LoVo (cell line): ENCODE measurements around the gene TRIM40.
A peak's percentile ranks its signal among the peaks of the same experiment; 100 is the strongest.
"Not testable (repeated sequence)": the region's sequence is repeated elsewhere in the genome, so short reads cannot be mapped to it uniquely, and the experiment has no call there.

Source experiments
- DNase-seq: peaks from one replicate; pipeline ENCODE4 v3.0.0-alpha.2; 2016; ENCODE audit warnings: low spot score

TRIM40 gene

DNA sequence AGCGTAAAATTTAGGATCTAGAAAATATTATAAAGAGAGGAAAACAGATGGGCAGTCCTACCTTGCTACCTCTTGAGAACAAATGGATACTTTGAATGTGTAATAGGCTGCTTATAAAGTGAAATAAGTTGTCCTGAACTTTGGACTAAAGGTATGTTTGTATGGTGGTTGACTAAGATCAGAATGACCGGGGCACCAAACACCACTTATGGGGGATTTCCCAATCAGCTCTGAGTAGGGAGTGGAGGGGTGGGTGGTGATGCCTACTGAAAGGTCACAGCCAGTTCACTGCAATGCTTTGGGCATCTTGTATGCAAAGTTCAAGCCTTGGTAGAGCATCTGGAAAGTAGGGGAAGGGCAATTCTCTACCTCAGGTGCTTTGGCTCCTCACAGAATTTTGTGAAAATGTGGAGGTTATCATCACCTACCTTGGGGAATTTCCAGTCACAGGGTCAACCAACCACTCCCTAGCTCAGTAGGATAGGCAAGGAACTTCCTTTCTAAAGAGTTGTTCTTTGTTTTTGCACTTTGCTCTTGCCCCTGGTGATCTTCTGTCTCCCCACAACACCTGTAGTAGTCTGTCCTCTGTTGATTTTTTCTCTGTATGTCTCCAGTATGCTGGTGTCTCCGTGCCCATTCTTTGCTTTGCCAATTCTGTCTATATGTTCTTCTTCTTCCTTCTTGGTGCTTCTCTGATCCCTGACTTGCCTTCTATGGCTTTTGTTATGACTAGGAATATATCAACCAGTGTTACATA lies 22.8 kb upstream of the TRIM40 start, which contains the start of gene TRIM31:
Gene TRIM31 (minus strand): TSS at position 88 of the 757 bp plus-strand sequence. CDS start 285 bp downstream, outside the sequence.
- peak; percentile 76 for DNase-seq

- DNase-seq: no peak
Observed at GRCh38 chr6:30113841-30114240, 22.1 kb upstream of the TRIM40 start.

GRCh38 chr6:30116724-30117123 lies 19.2 kb upstream of the TRIM40 start:
- DNase-seq: no peak

GRCh38 chr6:30118691-30119090 lies 17.2 kb upstream of the TRIM40 start:
- not testable (repeated sequence) for DNase-seq

- no peak for DNase-seq
Observed at GRCh38 chr6:30121446-30122366, 14.2 kb upstream of the TRIM40 start.

DNA sequence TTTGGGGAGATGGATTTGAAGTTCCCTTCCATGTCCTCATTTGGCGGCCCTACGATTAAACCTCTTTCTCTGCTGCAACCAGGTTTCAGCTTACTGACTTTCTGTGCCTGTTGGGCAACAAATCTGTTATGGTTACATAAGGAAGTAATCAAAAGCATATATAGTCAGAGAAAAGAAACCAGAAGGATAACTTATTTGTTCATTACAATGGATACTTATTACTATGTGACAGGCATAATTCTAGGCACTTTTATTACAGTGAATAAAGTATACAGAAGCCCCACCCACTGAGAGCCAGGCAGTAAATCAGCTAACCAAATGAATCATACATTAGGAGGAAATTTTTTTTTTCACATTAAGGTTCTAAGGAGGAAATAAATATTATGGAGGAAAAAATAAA lies 13.4 kb upstream of the TRIM40 start:
- DNase-seq: peak; percentile 84

- DNase-seq: no peak
Observed at GRCh38 chr6:30127238-30128093, 8.5 kb upstream of the TRIM40 start.

DNA sequence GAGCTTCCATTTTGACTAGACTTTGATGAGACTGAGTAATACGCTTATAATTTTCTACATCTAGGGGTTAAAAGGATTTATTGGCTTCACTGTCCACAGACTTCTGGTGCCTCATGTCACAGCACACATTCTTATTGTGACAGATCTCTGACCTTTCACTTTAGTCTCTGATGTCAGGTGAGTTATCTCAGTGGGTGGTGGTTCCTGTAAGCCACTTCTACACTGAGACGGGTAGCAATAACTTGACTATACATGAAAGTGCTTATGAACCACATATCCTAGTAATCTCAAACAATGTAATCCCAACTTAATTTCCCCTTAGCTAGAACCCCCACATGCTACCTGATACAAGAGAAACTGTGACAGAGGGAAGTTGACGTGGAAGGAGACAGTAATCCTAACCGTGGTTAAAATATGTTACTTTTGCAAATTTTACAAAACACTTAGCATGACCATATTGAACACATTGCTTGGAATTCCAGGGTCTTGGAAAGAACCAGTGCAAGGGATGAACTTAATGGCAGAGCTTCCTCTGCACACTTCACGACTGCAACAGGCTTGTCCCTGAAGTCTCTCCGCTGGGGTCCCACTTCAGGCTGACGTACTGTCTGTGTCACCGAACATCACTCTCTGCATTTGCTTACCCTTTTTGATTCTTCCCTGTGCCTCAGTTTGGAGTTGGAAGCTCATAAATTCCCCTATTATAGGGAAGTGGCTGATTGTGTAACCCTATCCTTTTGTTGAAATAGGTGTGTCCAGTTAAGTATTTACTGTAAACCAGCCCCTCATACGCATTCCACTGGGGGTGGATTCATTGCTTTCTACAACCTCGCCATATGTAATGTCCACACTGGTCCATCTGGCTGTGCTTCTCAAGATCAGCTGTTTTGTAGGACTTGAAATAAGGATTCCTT lies 6.4 kb upstream of the TRIM40 start:
- peak; percentile 79 for DNase-seq

GRCh38 chr6:30130179-30130679 lies 5.7 kb upstream of the TRIM40 start:
- no peak for DNase-seq

DNA sequence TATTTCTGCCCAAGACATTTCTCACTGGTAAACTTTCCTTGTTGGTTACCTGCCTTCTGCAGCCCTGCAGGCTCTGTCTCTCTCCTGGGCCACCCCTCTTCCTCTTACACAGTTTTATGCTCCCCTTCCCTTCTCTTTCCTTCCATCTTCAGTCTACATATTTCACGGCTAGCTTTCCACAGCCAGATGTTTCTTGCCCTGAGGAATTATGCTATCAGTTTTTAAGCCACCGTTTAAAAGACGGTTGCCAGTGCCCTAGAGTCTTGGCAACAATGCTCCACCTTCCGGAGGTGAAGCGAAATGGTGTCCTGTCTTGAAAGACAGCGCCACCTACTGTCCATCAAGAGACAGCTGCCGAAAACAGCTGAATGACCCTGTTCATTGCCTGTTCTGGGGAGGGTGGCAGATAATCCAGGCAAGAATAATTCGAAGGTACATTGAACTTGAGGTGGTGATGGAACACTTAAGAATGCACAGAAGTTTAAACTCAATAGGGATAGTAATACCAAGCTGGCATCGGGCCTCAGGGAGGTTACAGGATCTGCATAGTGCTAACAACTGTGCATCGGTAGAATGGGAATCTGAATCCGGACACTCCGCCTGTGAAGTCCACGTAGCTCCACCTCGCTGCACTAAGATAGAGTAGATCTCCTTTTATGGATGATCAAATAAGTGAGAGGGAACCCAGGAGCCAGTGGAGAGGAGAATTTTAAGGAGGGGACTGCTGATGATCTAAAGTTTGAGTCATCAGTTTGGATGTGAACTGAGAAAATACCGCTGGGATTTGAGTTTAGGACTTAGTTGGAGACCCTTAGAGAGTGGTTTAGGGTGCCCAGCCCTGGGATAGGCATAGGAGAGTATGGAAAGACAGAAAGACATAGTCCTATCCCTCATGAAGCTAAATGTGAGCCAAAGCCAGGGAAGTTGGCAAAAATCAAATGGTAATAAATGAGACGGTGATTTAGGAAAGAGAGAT lies 4.8 kb upstream of the TRIM40 start:
- peak; percentile 93 for DNase-seq

DNA sequence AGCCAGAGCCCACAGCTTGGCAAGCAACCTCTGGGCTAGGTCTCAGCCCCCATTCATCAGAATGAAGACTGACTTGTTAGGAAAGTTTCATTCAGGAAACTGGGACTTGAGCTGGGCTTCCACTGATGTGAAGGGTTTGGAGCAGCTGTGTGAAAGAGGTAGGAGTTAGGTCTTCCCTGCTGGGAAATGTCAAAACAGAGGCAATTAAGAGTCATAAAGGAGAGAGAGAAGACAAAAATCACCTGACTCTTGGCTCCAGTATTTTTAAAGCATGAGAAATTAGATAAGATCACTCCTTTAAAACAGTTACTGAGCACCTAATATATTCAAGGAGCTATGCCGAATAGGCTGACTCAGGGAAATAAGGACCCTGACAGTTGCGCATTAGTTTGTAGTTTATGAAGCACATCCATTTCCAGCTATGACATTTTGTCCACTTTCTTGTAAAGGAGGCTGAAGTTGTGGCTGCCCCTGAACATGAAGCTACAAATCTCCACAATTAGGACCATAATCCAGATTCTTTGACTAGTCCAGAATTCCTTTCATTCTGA lies 3.9 kb upstream of the TRIM40 start:
- DNase-seq: no peak

DNA sequence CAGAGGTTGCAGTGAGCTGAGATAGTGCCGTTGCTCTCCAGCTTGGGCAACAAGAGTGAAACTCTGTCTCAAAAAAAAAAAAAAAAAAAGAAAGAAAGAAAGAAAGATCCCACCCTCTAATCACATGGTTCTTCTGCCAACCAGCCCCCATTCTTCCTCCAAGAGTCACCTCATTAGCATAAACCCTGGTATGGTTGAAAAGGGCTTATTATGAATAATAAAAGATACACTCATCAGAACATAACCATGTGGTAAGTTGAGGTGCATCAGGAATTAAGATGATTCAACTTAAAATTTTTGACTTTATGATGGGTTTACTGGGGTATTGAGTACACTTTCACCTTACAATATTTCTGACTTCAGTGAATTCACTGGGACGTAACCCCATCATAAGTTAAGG lies 793 bp upstream of the TRIM40 start:
- DNase-seq: no peak

DNA sequence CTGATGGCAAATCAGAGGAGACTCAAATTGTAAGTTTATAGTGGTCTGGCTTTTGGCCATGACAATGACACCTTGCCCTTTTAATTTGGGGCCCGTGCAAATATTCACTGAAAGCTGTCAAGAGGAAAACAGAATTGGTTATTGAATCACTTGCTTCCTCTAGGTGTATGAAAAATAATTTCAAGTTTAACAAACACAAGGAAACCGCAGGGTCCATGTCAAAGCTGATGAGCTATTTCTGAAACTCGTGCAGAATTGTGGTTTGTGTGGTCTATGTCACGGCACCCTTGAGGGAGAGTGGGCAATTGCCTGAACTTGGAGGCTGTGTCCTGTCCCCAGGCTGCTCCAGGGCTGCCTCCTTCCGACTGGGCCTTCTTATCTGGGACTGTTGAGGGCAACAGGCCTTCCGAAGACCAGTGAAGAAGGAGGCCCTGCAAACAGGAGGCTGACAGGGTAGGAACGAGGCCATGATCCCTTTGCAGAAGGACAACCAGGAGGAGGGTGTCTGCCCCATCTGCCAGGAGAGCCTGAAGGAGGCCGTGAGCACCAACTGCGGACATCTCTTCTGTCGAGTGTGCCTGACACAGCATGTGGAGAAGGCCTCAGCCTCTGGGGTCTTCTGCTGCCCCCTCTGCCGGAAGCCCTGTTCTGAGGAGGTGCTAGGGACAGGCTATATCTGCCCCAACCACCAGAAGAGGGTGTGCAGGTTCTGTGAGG lies 788 bp downstream of the TRIM40 start:
- DNase-seq: no peak

DNA sequence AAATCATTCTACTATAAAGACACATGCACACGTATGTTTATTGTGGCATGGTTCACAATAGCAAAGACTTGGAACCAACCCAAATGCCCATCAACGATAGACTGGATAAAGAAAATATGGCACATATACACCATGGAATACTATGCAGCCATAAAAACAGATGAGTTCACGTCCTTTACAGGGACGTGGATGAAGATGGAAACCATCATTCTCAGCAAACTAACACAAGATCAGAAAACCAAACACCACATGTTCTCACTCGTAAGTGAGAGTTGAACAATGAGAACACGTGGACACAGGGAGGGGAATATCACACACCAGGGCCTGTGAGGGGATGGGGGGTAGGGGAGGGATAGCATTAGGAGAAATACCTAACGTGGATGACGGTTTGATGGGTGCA lies 4.3 kb downstream of the TRIM40 start:
- not testable (repeated sequence) for DNase-seq

DNA sequence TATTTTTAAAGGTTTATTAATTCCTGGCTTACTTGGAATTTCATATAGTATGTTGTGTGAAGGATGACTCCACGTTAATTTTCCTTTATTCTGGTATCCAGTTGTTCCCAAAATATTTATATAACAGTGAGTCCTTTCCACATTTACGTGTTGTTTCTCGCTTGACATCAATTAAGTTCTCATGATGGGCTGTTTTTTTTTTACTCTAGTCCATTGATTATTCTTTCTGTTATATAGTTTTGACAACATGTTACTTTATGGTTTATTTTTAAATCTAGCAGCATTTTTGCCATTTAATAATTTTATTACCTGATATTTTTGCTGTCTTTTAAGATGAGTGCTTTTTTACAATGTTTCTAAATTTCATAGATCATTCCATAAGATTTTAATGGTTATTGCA lies 6.7 kb downstream of the TRIM40 start:
- DNase-seq: no peak

DNA sequence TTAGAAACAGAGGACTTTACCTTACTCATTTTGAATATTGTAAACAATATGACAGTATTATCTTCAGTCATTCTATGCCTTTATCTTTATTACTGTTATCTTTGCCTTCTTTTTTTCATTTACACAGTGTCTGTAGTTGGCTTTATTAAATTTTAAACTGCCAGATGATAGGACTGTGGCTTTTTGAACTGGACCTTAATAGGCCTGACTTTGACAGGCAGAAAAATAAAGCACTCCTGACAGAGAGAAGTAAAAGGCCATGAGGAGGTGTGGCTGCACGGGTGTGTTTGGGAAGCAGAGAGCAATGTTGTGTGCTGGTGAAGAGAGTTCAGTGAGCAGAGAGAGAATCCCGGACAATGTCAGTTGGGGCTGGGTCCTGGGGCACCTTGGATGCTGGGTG lies 7.8 kb downstream of the TRIM40 start:
- no peak for DNase-seq

DNA sequence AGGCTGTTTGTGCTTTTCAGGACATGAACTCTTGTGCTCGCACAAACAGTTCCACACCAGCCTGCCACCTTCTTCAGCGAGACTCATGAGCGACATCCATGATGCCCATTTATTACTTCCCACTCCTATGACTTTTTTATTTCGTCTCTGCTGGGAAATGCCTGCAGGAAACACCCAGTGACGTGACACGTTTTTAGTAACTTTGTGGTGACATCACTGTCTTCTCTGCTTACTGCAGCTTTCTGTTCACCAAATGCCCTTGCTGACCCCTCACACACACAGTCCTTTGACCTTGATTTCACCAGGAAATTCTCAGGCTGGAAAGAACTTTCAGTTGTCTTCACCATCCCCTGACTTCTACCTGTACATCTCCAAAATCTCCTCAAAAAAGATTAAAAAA lies 8.9 kb downstream of the TRIM40 start:
- no peak for DNase-seq

DNA sequence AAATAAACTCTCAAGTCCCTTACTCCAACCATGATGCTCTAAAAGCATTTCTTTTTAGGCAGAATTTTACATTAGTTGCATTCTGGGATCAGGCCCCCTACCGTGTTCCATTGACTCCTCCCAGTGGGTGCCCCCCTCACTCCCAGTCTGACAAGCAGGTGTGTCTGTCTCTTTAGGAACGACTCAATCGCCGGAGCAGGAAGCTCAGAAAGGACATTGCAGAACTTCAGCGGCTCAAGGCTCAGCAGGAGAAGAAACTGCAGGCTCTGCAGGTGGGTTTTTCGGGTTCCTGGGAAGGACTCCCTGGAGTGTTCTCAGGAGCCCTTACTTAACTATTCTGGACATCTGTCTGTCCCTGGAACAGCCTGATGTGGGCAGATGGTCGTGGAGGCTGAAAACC lies 9.9 kb downstream of the TRIM40 start:
- no peak for DNase-seq

DNA sequence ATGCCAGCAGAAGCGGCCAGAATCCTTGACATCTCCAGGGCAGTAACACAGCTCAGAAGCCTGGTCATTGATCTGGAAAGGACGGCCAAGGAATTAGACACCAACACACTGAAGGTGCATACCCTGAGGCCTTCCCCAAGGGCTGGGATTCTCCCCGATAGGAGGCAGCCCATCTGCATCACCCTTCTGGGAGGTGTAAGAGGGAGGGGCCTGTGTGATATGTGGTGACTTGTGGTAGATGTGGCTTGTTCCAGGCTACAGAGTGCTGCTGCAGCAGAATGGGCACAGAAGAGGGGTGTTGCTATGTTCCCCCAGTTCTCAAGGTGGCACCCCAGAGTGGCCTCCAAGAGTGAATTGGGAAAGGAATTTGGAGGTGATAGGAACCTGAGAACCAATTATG lies 11.2 kb downstream of the TRIM40 start:
- DNase-seq: no peak
